SK-N-SH (cell line): ENCODE measurements around the gene RMND1.

ENCODE experiments used
- CHD2 ChIP-seq: fragments of 150-350 bp; IDR thresholded peaks from 2 replicates; pipeline ENCODE4 v1.6.1; 2018; ENCODE audit warnings: low read length; ENCODE audit not compliant: partially characterized antibody
- CTCF ChIP-seq: fragments of 200-600 bp; sonication (generic); IDR thresholded peaks from 2 replicates; pipeline ENCODE4 v1.6.1; 2017; ENCODE audit warnings: antibody characterized with exemption, mild to moderate bottlenecking, moderate library complexity
- EP300 ChIP-seq, 2 experiments: IDR thresholded peaks; 2 replicates each; pipeline versions ENCODE4 v1.4.0 to v1.6.1; 2012; ENCODE audit warnings: borderline replicate concordance in 1 of 2, low read depth in 1 of 2, low read length in 1 of 2
- GABPA ChIP-seq: IDR thresholded peaks from 2 replicates; pipeline ENCODE4 v1.4.0; 2012; ENCODE audit warnings: low read depth, mild to moderate bottlenecking
- MEF2A ChIP-seq: IDR thresholded peaks from 2 replicates; pipeline ENCODE4 v1.4.0; 2012; ENCODE audit warnings: low read depth, borderline replicate concordance
- MXI1 ChIP-seq: IDR thresholded peaks from 2 replicates; pipeline ENCODE4 v1.6.1; 2012; ENCODE audit warnings: mild to moderate bottlenecking, low read depth, low read length, improper control_type of control experiment
- POLR2AphosphoS5 ChIP-seq: IDR thresholded peaks from 2 replicates; pipeline ENCODE4 v1.6.1; 2012; ENCODE audit warnings: low read depth, low read length
- RAD21 ChIP-seq: IDR thresholded peaks from 2 replicates; pipeline ENCODE4 v1.6.1; 2012; ENCODE audit warnings: mild to moderate bottlenecking, low read length
- RFX5 ChIP-seq: IDR thresholded peaks from 2 replicates; pipeline ENCODE4 v1.6.1; 2012; ENCODE audit warnings: mild to moderate bottlenecking, improper control_type of control experiment, low read length
- SMC3 ChIP-seq: IDR thresholded peaks from 2 replicates; pipeline ENCODE4 v1.6.1; 2012; ENCODE audit warnings: low read depth, low read length, improper control_type of control experiment
- TAF1 ChIP-seq: IDR thresholded peaks from 2 replicates; pipeline ENCODE4 v1.6.1; 2012; ENCODE audit warnings: low read depth, mild to moderate bottlenecking, low read length, moderate library complexity, borderline replicate concordance
- USF2 ChIP-seq: fragments of 150-350 bp; IDR thresholded peaks from 2 replicates; pipeline ENCODE4 v1.6.1; 2017; ENCODE audit warnings: antibody characterized with exemption, low read length, low read depth, borderline replicate concordance
- YY1 ChIP-seq: IDR thresholded peaks from 2 replicates; pipeline ENCODE4 v1.4.0; 2012; ENCODE audit warnings: low read depth, mild to moderate bottlenecking

- TF ChIP-seq TAF1 (no peak), POLR2AphosphoS5 (no peak), CTCF (no peak), GABPA (no peak), EP300 (IDR thresholded peaks at IDR 0.05; ENCODE audit: borderline replicate concordance in 1 of 2, low read depth in 1 of 2, low read length in 1 of 2) (no peak), MXI1 (no peak), YY1 (no peak), RAD21 (no peak), SMC3 (no peak), USF2 (no peak), RFX5 (no peak), MEF2A (no peak), CHD2 (no peak)
Observed at GRCh38 chr6:151372164-151372563, 79.8 kb downstream of the RMND1 start.
